Tibial artery (tissue), 4 donors: Measurements from ENCODE around the gene RASA3.
"Not testable (repeated sequence)": the region's sequence is repeated elsewhere in the genome, so short reads cannot be mapped to it uniquely, and the experiment has no call there.

Experiments used
- DNase-seq, 2 donors: peaks; one replicate each; pipeline ENCODE4 v3.0.0-alpha.2; 2019
- H3K27ac ChIP-seq, 2 donors: fragments of 200-600 bp; sonication (generic) in 1 of 2; 1 replicate in 1 of 2; 2 replicates in 1 of 2; pipeline ENCODE4 v1.5.1; 2018 to 2019; ENCODE audit warnings: mild to moderate bottlenecking in 1 of 2
- H3K27me3 ChIP-seq, 2 donors: fragments of 200-600 bp; sonication (generic) in 1 of 2; one replicate each; pipeline versions ENCODE4 v1.5.1 to v1.6.0; 2016 to 2019
- H3K36me3 ChIP-seq, 3 donors: fragments of 200-600 bp; sonication (generic) in 2 of 3; one replicate each; pipeline ENCODE4 v1.5.1; 2016 to 2019; ENCODE audit warnings: mild to moderate bottlenecking in 2 of 3
- H3K4me1 ChIP-seq, 4 donors: fragments of 200-600 bp; sonication (generic) in 2 of 4; 1 replicate in 3 of 4; 2 replicates in 1 of 4; pipeline ENCODE4 v1.5.1; 2016 to 2019
- H3K4me3 ChIP-seq, 2 donors: fragments of 200-600 bp; sonication (generic) in 1 of 2; 1 replicate in 1 of 2; 2 replicates in 1 of 2; pipeline ENCODE4 v1.5.1; 2018 to 2019; ENCODE audit warnings: mild to moderate bottlenecking in 2 of 2
- H3K9me3 ChIP-seq, 3 donors: fragments of 200-600 bp; sonication (generic) in 1 of 3; one replicate each; pipeline ENCODE4 v1.5.1; 2016 to 2019
- CTCF ChIP-seq, 2 experiments: fragments of 200-600 bp in 1 of 2; fragments of 450-650 bp in 1 of 2; IDR thresholded peaks; one replicate each; pipeline ENCODE4 v1.5.1; 2017 to 2019; ENCODE audit warnings: antibody characterized with exemption in 2 of 2, mild to moderate bottlenecking in 1 of 2, moderate library complexity in 1 of 2
- intact Hi-C: fragments of 100-400 bp; cut with DNase I; formaldehyde crosslinking; loops from one replicate; pipeline ENCODE4 v1.15.0; 2023; ENCODE audit warnings: low total_unique reads

RASA3 gene

GRCh38 chr13:114116734-114117133 is 15.7 kb downstream of the RASA3 start:
- no peaks in the 10 kb centered on the region for H3K27me3 ChIP-seq
- DNase-seq: peak in 1 of 2 donors; percentile 10
- peaks cover 0 to 5% (median 0%) of the 10 kb centered on the region in 3 donors for H3K36me3 ChIP-seq
- H3K9me3 ChIP-seq: no peaks in the 10 kb centered on the region
- H3K4me3 ChIP-seq: no peak overlapping the region
- intact Hi-C loops: no loop called here
- peaks cover 0 to 36% (median 14%) of the 10 kb centered on the region in 4 donors for H3K4me1 ChIP-seq
- TF ChIP-seq CTCF (IDR thresholded peaks at IDR 0.05): no peak
- H3K27ac ChIP-seq: no peak overlapping the region

- intact Hi-C loops: no loop called here
- H3K4me1 ChIP-seq: peaks cover 0 to 28% (median 12%) of the 10 kb centered on the region in 4 donors
- peak in 1 of 2 donors; percentile 48 for DNase-seq
Measured at GRCh38 chr13:114115796-114116195, 16.6 kb downstream of the RASA3 start.

GRCh38 chr13:114115191-114115671 is 17.2 kb downstream of the RASA3 start:
- peaks cover 0 to 34% (median 14%) of the 10 kb centered on the region in 4 donors for H3K4me1 ChIP-seq
- no peak for TF ChIP-seq CTCF (IDR thresholded peaks at IDR 0.05)

More at GRCh38 chr13:114115796-114116195, 16.6 kb downstream of the RASA3 start:
- no peak for TF ChIP-seq CTCF (IDR thresholded peaks at IDR 0.05)
- Histone ChIP-seq H3K36me3 (peaks cover 0 to 5% (median 0%) of the 10 kb centered on the region in 3 donors), H3K27me3 (no peaks in the 10 kb centered on the region), H3K4me3 (no peak overlapping the region), H3K9me3 (no peaks in the 10 kb centered on the region), H3K27ac (no peak overlapping the region)

GRCh38 chr13:114114666-114115065 is 17.8 kb downstream of the RASA3 start:
- peak in 1 of 2 donors; percentile 45 for DNase-seq
- H3K4me3 ChIP-seq, H3K36me3 ChIP-seq, H3K9me3 ChIP-seq, intact Hi-C loops, H3K27ac ChIP-seq, H3K27me3 ChIP-seq: not testable (repeated sequence)
- peaks cover 0 to 39% (median 14%) of the 10 kb centered on the region in 4 donors for H3K4me1 ChIP-seq

More at GRCh38 chr13:114115191-114115671, 17.2 kb downstream of the RASA3 start:
- peak in 1 of 2 donors; percentile 69 for DNase-seq
- Histone ChIP-seq H3K27ac (no peak overlapping the region), H3K4me3 (no peak overlapping the region), H3K9me3 (no peaks in the 10 kb centered on the region), H3K27me3 (no peaks in the 10 kb centered on the region), H3K36me3 (peaks cover 0 to 5% (median 0%) of the 10 kb centered on the region in 3 donors)
- intact Hi-C loops: no loop called here

GRCh38 chr13:114114006-114114640 is 18.3 kb downstream of the RASA3 start:
- intact Hi-C loops: no loop called here
- H3K4me1 ChIP-seq: peaks cover 0 to 37% (median 13%) of the 10 kb centered on the region in 4 donors
- H3K27me3 ChIP-seq: no peaks in the 10 kb centered on the region
- no peaks in the 10 kb centered on the region for H3K9me3 ChIP-seq
- no peak for TF ChIP-seq CTCF (IDR thresholded peaks at IDR 0.05)
- H3K4me3 ChIP-seq: no peak overlapping the region
- DNase-seq: peak in 1 of 2 donors; percentile 47
- peaks cover 0 to 5% (median 0%) of the 10 kb centered on the region in 3 donors for H3K36me3 ChIP-seq
- no peak overlapping the region for H3K27ac ChIP-seq

- intact Hi-C loops, H3K27ac ChIP-seq: not testable (repeated sequence)
- peaks cover 0 to 29% (median 8%) of the 10 kb centered on the region in 4 donors for H3K4me1 ChIP-seq
Measured at GRCh38 chr13:114113395-114113794, 19.0 kb downstream of the RASA3 start.

More at GRCh38 chr13:114113395-114113794, 19.0 kb downstream of the RASA3 start:
- H3K27me3 ChIP-seq, H3K4me3 ChIP-seq, H3K36me3 ChIP-seq, H3K9me3 ChIP-seq: not testable (repeated sequence)
- peak in 1 of 2 donors; percentile 29 for DNase-seq
